Adrenal gland (tissue), 5 donors: Measurements from ENCODE around the gene SCFD2.

Experiments used
- CTCF ChIP-seq, 6 experiments: fragments of 450-650 bp in 4 of 6; fragments of 200-600 bp in 2 of 6; sonication (generic) in 1 of 6; IDR thresholded peaks; 1 replicate in 5 of 6; 2 replicates in 1 of 6; pipeline versions ENCODE4 v1.5.1 to v1.8.0; 2016 to 2021; ENCODE audit warnings: antibody characterized with exemption in 6 of 6, mild to moderate bottlenecking in 2 of 6, moderate library complexity in 1 of 6
- POLR2A ChIP-seq, 2 donors: fragments of 450-650 bp; IDR thresholded peaks; one replicate each; pipeline ENCODE4 v1.6.1; 2017; ENCODE audit warnings: antibody characterized with exemption in 2 of 2, mild to moderate bottlenecking in 2 of 2, moderate library complexity in 1 of 2
- donor health status: DM: no; HTN: no; CAD: no.

GRCh38 chr4:53120778-53121177 lies 245.1 kb downstream of the SCFD2 start:
- TF ChIP-seq CTCF (IDR thresholded peaks at IDR 0.05) (no peak), POLR2A (IDR thresholded peaks at IDR 0.05) (no peak)
